K562 (cell line): Measurements from ENCODE around the gene ZNF506.

Source experiments
- NFXL1 ChIP-seq: fragments of 450-650 bp; formaldehyde crosslinking; IDR thresholded peaks from 2 replicates; pipeline ENCODE4 v1.4.0; 2021; ENCODE audit warnings: mild to moderate bottlenecking
- STAT5A ChIP-seq: IDR thresholded peaks from 2 replicates; pipeline ENCODE4 v1.6.1; 2012; ENCODE audit warnings: low read length, inconsistent platforms, borderline replicate concordance
- TF ChIP-seq, protein P1 (sequence below), 3 experiments: IDR thresholded peaks in 2 of 3; conservative IDR thresholded peaks in 1 of 3; 2 replicates each; pipeline ENCODE4 v1.5.1; 2011 to 2012; ENCODE audit warnings: low read length in 3 of 3, mild to moderate bottlenecking in 3 of 3, control low read depth in 2 of 3, improper control_type of control experiment in 1 of 3, inconsistent platforms in 1 of 3, low read depth in 1 of 3, mixed read lengths in 1 of 3, moderate library complexity in 1 of 3; ENCODE audit not compliant: insufficient read depth in 2 of 3
- TF ChIP-seq, protein P2 (sequence below): sonication (generic); formaldehyde crosslinking; IDR thresholded peaks from 2 replicates; pipeline ENCODE4 v1.8.1; 2023; ENCODE audit warnings: missing genetic modification reagents, mild to moderate bottlenecking, borderline replicate concordance
- TF ChIP-seq, protein P3 (sequence below): sonication (generic); formaldehyde crosslinking; IDR thresholded peaks from 2 replicates; pipeline ENCODE4 v1.8.0; 2022; ENCODE audit warnings: mild to moderate bottlenecking, missing genetic modification reagents, borderline replicate concordance

DNA sequence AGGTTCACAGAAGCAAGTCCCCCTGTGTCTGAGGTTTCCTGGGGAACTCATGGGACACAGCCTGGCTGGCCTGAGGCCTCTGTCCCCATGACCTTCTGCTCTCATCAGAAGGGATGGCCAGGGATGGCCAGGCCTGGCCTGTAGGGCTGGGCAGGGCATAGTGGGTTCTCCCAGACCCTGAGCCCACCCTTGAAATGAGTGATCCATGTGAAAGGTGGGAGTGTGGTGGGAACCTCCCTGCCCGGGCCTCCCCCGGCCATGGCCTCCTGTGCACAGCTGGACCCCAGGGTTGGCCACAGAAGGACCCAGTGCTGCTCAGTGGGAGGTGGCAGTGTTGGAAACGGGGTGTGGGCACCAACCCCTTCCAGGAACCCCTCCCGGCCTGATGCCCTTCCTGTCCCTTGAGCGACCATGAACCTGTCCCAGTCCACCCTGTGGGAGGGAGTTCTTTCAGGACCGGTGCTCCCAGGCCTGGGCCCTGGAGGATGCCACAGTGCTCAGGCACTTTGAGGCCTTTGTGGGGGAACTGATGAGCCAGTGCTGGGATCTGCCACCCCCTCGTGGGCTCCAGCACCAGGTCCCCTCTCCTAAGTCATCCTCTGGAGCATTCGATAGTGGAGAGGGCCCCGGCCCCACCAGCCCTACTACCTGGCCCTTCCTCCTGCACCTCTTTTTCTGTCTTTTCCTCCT lies 73.2 kb downstream of the ZNF506 start:
- TF ChIP-seq, protein P1, sequence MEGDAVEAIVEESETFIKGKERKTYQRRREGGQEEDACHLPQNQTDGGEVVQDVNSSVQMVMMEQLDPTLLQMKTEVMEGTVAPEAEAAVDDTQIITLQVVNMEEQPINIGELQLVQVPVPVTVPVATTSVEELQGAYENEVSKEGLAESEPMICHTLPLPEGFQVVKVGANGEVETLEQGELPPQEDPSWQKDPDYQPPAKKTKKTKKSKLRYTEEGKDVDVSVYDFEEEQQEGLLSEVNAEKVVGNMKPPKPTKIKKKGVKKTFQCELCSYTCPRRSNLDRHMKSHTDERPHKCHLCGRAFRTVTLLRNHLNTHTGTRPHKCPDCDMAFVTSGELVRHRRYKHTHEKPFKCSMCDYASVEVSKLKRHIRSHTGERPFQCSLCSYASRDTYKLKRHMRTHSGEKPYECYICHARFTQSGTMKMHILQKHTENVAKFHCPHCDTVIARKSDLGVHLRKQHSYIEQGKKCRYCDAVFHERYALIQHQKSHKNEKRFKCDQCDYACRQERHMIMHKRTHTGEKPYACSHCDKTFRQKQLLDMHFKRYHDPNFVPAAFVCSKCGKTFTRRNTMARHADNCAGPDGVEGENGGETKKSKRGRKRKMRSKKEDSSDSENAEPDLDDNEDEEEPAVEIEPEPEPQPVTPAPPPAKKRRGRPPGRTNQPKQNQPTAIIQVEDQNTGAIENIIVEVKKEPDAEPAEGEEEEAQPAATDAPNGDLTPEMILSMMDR (IDR thresholded peaks at IDR 0.05 in 2 of 3, conservative IDR thresholded peaks at IDR 0.05 in 1 of 3; ENCODE audit: insufficient read depth in 2 of 3, low read depth in 1 of 3, low read length in 3 of 3): no peak
- TF ChIP-seq, protein P2, sequence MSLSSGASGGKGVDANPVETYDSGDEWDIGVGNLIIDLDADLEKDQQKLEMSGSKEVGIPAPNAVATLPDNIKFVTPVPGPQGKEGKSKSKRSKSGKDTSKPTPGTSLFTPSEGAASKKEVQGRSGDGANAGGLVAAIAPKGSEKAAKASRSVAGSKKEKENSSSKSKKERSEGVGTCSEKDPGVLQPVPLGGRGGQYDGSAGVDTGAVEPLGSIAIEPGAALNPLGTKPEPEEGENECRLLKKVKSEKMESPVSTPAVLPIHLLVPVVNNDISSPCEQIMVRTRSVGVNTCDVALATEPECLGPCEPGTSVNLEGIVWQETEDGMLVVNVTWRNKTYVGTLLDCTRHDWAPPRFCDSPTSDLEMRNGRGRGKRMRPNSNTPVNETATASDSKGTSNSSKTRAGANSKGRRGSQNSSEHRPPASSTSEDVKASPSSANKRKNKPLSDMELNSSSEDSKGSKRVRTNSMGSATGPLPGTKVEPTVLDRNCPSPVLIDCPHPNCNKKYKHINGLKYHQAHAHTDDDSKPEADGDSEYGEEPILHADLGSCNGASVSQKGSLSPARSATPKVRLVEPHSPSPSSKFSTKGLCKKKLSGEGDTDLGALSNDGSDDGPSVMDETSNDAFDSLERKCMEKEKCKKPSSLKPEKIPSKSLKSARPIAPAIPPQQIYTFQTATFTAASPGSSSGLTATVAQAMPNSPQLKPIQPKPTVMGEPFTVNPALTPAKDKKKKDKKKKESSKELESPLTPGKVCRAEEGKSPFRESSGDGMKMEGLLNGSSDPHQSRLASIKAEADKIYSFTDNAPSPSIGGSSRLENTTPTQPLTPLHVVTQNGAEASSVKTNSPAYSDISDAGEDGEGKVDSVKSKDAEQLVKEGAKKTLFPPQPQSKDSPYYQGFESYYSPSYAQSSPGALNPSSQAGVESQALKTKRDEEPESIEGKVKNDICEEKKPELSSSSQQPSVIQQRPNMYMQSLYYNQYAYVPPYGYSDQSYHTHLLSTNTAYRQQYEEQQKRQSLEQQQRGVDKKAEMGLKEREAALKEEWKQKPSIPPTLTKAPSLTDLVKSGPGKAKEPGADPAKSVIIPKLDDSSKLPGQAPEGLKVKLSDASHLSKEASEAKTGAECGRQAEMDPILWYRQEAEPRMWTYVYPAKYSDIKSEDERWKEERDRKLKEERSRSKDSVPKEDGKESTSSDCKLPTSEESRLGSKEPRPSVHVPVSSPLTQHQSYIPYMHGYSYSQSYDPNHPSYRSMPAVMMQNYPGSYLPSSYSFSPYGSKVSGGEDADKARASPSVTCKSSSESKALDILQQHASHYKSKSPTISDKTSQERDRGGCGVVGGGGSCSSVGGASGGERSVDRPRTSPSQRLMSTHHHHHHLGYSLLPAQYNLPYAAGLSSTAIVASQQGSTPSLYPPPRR (CRISPR knock-in tag): no peak
- TF ChIP-seq NFXL1 (CRISPR knock-in tag): no peak
- TF ChIP-seq STAT5A: no peak
- TF ChIP-seq, protein P3, sequence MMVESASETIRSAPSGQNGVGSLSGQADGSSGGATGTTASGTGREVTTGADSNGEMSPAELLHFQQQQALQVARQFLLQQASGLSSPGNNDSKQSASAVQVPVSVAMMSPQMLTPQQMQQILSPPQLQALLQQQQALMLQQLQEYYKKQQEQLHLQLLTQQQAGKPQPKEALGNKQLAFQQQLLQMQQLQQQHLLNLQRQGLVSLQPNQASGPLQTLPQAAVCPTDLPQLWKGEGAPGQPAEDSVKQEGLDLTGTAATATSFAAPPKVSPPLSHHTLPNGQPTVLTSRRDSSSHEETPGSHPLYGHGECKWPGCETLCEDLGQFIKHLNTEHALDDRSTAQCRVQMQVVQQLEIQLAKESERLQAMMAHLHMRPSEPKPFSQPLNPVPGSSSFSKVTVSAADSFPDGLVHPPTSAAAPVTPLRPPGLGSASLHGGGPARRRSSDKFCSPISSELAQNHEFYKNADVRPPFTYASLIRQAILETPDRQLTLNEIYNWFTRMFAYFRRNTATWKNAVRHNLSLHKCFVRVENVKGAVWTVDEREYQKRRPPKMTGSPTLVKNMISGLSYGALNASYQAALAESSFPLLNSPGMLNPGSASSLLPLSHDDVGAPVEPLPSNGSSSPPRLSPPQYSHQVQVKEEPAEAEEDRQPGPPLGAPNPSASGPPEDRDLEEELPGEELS (CRISPR knock-in tag): no peak
